ENCODE data around the gene GPR68.

DNA sequence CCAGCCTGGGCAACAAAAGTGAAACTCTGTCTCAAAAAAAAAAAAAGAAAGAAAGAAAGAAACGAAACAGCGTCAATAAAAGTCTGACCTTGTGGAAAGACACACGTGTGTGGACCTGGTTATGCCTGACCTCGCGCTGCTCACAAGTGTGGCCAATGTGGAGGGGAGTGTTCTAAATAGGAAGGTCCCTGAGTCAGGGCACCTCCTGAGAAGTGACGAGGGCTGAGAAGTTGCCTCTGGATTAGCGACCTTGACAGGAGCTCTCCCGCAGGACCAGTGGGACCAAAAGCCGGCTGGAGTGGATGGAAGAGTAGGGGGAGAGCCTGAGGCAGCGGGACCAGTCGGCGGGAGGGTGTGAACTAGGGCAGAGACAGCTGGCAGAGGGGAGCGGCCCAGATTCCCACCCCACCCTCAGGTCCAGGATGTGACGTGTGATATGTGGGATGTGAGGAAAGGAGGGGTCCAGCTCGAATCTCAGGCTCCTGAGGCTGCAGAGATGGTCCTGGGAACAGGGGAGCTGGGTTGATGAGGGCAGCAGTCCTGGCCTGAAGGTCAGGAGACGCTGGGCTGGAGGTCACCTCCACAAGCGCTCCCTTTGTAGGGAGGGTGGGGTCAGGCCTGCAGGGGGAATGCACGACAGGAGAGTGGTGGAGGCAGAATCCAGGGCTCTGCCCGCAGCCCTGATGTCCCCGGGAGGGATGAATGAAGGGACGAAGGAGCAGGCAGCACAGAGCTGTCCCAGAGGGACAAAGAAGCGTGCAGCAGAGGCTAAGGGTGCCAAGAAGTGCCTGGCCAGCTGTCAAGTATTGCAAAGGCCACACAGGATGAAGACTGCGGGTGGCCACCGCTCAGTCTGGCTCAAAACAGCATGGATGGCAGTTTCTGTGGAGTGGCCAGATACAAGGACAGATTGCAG is 24.8 kb upstream of the GPR68 start:
- TF ChIP-seq POLR2AphosphoS5 (IDR thresholded peaks at IDR 0.05; ENCODE audit: borderline replicate concordance, low read depth, low read length) = no peak
- TF ChIP-seq EZH2 (IDR thresholded peaks at IDR 0.05) = no peak
- no peak for TF ChIP-seq FOXP2 (optimal IDR thresholded peaks at IDR 0.05; ENCODE audit: control extremely low read depth, extremely low read length, insufficient read depth)
